GM12878 (cell line): Measurements from ENCODE around the gene P4HTM. TPM values are rescaled to one million over a fixed set of nuclear protein-coding genes. Genes with fewer than 3 reads are reported as not detected.

ENCODE experiments used
- ATAC-seq: fragments of 200-7000 bp; cut with Tn5 transposase; 3 replicates; pipeline ENCODE4 v1.9.1; 2020; ENCODE audit warnings: mild to moderate bottlenecking, moderate library complexity
- BruUV-seq: library from RNA; stranded (reverse); fragments of 400-500 nt; replicated peaks from 2 replicates; lab custom pipeline; 2021; lab: Mats Ljungman, UMichigan
- CTCF ChIA-PET: fragments of 300-600 bp; sonication (Branson Sonifier 250); formaldehyde crosslinking; extraction: SDS; loops from one replicate; lab custom pipeline; 2021; ENCODE audit warnings: inconsistent platforms; lab: Yijun Ruan, JAX
- POLR2A ChIA-PET: fragments of 350-600 bp; formaldehyde crosslinking; extraction: SDS; loops from one replicate; lab custom pipeline; 2021; ENCODE audit warnings: inconsistent platforms; lab: Charles Lee
- RAD21 ChIA-PET: fragments of 300-600 bp; sonication (Branson Sonifier 250); formaldehyde crosslinking; loops from one replicate; lab custom pipeline; 2023; ENCODE audit warnings: antibody characterized with exemption; ENCODE audit not compliant: unreplicated experiment; lab: Charles Lee
- SMC1A ChIA-PET: fragments of 300-600 bp; sonication (Branson Sonifier 250); formaldehyde crosslinking; loops from one replicate; lab custom pipeline; 2023; ENCODE audit not compliant: unreplicated experiment, uncharacterized antibody; lab: Charles Lee
- DNase-seq: peaks from one replicate; pipeline ENCODE4 v3.0.0-alpha.2; 2011; ENCODE audit warnings: low read depth, low spot score
- FAIRE-seq: peaks from 3 replicates; lab custom pipeline; 2011; peaks lifted over from hg19 to GRCh38; lab: Jason Lieb, UNC
- H2AFZ ChIP-seq: 2 replicates; pipeline ENCODE4 v1.6.0; 2011; ENCODE audit warnings: low read depth, low read length, control low read depth; ENCODE audit not compliant: control insufficient read depth
- H3K27ac ChIP-seq: 2 replicates; pipeline ENCODE4 v1.5.1; 2011; ENCODE audit warnings: control low read depth; ENCODE audit not compliant: control insufficient read depth, insufficient read depth
- H3K27me3 ChIP-seq, 2 experiments: replicated peaks in 1 of 2; 2 replicates each; pipeline versions ENCODE4 v1.6.0 to v1.6.1; 2011; ENCODE audit warnings: low read length in 1 of 2; ENCODE audit not compliant: control insufficient read depth in 2 of 2, insufficient read depth in 2 of 2
- H3K36me3 ChIP-seq, 2 experiments: 2 replicates each; pipeline ENCODE4 v1.5.1; 2011; ENCODE audit warnings: low read length in 1 of 2; ENCODE audit not compliant: control insufficient read depth in 2 of 2, insufficient read depth in 2 of 2
- H3K4me1 ChIP-seq: 2 replicates; pipeline ENCODE4 v1.6.1; 2011; ENCODE audit warnings: mild to moderate bottlenecking, low read length, moderate library complexity, mixed read lengths; ENCODE audit not compliant: control insufficient read depth, insufficient read depth
- H3K4me2 ChIP-seq: 2 replicates; pipeline ENCODE4 v1.6.0; 2011; ENCODE audit warnings: control low read depth; ENCODE audit not compliant: control insufficient read depth, insufficient read depth
- H3K4me3 ChIP-seq: fragments of 200-600 bp; sonication (generic); 2 replicates; pipeline ENCODE4 v1.5.1; 2016
- H3K79me2 ChIP-seq: 2 replicates; pipeline ENCODE4 v1.6.0; 2011; ENCODE audit warnings: low read length; ENCODE audit not compliant: control insufficient read depth, insufficient read depth
- H3K9ac ChIP-seq: 2 replicates; pipeline ENCODE4 v1.8.0; 2011; ENCODE audit warnings: low read length, control low read depth, mixed read lengths; ENCODE audit not compliant: control insufficient read depth, insufficient read depth
- H3K9me3 ChIP-seq: replicated peaks from 3 replicates; pipeline ENCODE4 v1.5.1; 2011; ENCODE audit warnings: mild to moderate bottlenecking, low read length; ENCODE audit not compliant: control insufficient read depth, insufficient read depth
- H4K20me1 ChIP-seq: 2 replicates; pipeline ENCODE4 v1.6.0; 2011; ENCODE audit not compliant: control insufficient read depth, insufficient read depth
- BCL3 ChIP-seq: IDR thresholded peaks from 2 replicates; pipeline ENCODE4 v1.6.1; 2011; ENCODE audit warnings: borderline replicate concordance, low read depth, mild to moderate bottlenecking, moderate library complexity, low read length; ENCODE audit not compliant: insufficient read depth, poor library complexity, severe bottlenecking
- CBFB ChIP-seq: IDR thresholded peaks from 2 replicates; pipeline ENCODE4 v1.6.1; 2016; ENCODE audit warnings: antibody characterized with exemption, low read depth
- FOS ChIP-seq: IDR thresholded peaks from 3 replicates; pipeline ENCODE4 v1.6.1; 2011; ENCODE audit warnings: borderline replicate concordance; ENCODE audit not compliant: insufficient read length; ENCODE audit errors: extremely low read depth
- POLR2AphosphoS5 ChIP-seq: IDR thresholded peaks from 2 replicates; pipeline ENCODE4 v1.6.1; 2011; ENCODE audit warnings: mild to moderate bottlenecking, low read length, inconsistent platforms
- SIX5 ChIP-seq: IDR thresholded peaks from 2 replicates; pipeline ENCODE4 v1.6.1; 2011; ENCODE audit warnings: mild to moderate bottlenecking, low read depth, low read length, moderate library complexity; ENCODE audit not compliant: severe bottlenecking
- ZBED1 ChIP-seq: IDR thresholded peaks from 2 replicates; pipeline ENCODE4 v1.6.1; 2016; ENCODE audit warnings: borderline replicate concordance
- ZNF687 ChIP-seq: fragments of 450-650 bp; IDR thresholded peaks from 2 replicates; pipeline ENCODE4 v1.6.1; 2017; ENCODE audit warnings: mild to moderate bottlenecking, moderate library complexity
- WGBS: methylation state at CpG from one replicate; pipeline ENCODE4 v1.1.6; 2016; ENCODE audit warnings: low lambda C conversion rate; ENCODE audit not compliant: insufficient replicate concordance, insufficient coverage; ENCODE audit errors: missing lambda C conversion rate; 5-methylcytosine and 5-hydroxymethylcytosine counted together
- in situ Hi-C: fragments of 300-500 bp; cut with MboI; formaldehyde crosslinking; loops from 9 replicates; pipeline ENCODE4 v1.14.3; 2018; ENCODE audit warnings: mixed read lengths
- intact Hi-C: fragments of 100-400 bp; cut with micrococcal nuclease; formaldehyde crosslinking; loops from one replicate; pipeline ENCODE4 v1.14.2; 2022; ENCODE audit not compliant: unreplicated experiment
- polyA plus RNA-seq, 11 experiments: library from polyadenylated mRNA; depleted of rRNA in 4 of 11; unstranded in 6 of 11; stranded (reverse) in 5 of 11; fragments of >200 nt; fragmentation: Nextera tagmentation in 4 of 11; fragmentation: Illumina TruSeq in 1 of 11; extraction: Ambion mirVana in 4 of 11; extraction: Trizol in 1 of 11; gene quantifications; 1 replicate in 1 of 11; 2 replicates in 10 of 11; pipeline versions ENCODE4 v1.2.1 to v1.2.3, GENCODE V29; 2011 to 2016; ENCODE audit warnings: inconsistent platforms in 2 of 11, missing spikeins in 2 of 11, low read depth in 1 of 11
- total RNA-seq, 4 experiments: library from RNA; depleted of rRNA in 3 of 4; stranded (reverse); fragments of >200 nt in 3 of 4; fragmentation: Illumina TruSeq in 1 of 4; extraction: Trizol in 1 of 4; gene quantifications; 2 replicates each; pipeline versions ENCODE4 v1.2.1 to v1.2.3, GENCODE V29; 2013 to 2021

Gene P4HTM
- total and polyA plus RNA-seq, 10 of the 15 experiments (the other 5 are each of a cell fraction or from before 2014, with no cell fraction given), result 0.76 to 28.8 (median 22.9) TPM

- no peak for TF ChIP-seq SIX5
- peak; percentile 57; the same call in 1 of the 2 replicates for TF ChIP-seq ZBED1
- TF ChIP-seq FOS, result no peak
- no peak for TF ChIP-seq BCL3
- TF ChIP-seq CBFB, result no peak
- TF ChIP-seq POLR2AphosphoS5, result peak; percentile 19; the same call in 1 of the 2 replicates
- TF ChIP-seq ZNF687, result no peak
- no peaks in the 10 kb centered on the region for H4K20me1 ChIP-seq
- H3K79me2 ChIP-seq, result peaks cover 51% of the 10 kb centered on the region
- ChIA-PET CTCF (interaction anchor here (0.5 to 3.0 kb wide), 6 partner anchors 9 to 942 kb away, joined by 3 to 15 read pairs (median 4); partner anchors contain the start of gene WDR6), POLR2A (interaction anchor here (0.9 to 1.9 kb wide), 4 partner anchors 19 to 95 kb away, joined by 3 to 6 read pairs (median 4); partner anchors contain the start of gene WDR6), RAD21 (no interaction called here), SMC1A (interaction anchor here (6.1 kb wide), 1 partner anchor 37 kb away, joined by 31 read pairs; the partner anchor contains the start of gene P4HTM)
- no peaks in the 10 kb centered on the region for H3K9me3 ChIP-seq
- intact Hi-C loops, result loop anchor here (10.0 kb wide), 2 partner anchors 319 to 649 kb away; partner anchors contain the start of genes APEH and USP4
- no peak overlapping the region for H2AFZ ChIP-seq
- no peak overlapping the region for H3K9ac ChIP-seq
- no TSS peak for BruUV-seq
- H3K27me3 ChIP-seq, result no peaks in the 10 kb centered on the region
- in situ Hi-C loops, result no loop called here
- no peak overlapping the region for H3K4me3 ChIP-seq
- DNase-seq, result no peak
- FAIRE-seq, result no peak
- peaks cover 16% of the 10 kb centered on the region for H3K4me1 ChIP-seq
- H3K36me3 ChIP-seq, result peaks cover 25 to 26% of the 10 kb centered on the region in 2 experiments
- no peak overlapping the region for H3K27ac ChIP-seq
- H3K4me2 ChIP-seq, result no peak overlapping the region
- ATAC-seq, result no peak
- WGBS, result 90% methylated on average over 8 of the region's 8 CpGs
Observed at GRCh38 chr3:49025793-49026520, 35.9 kb downstream of the P4HTM start.
